PC-3 (cell line): ENCODE measurements around the gene BDH1. TPM values are rescaled to one million over a fixed set of nuclear protein-coding genes. Genes with fewer than 3 reads are reported as not detected.

Experiments used
- ATAC-seq: fragments of 200-7000 bp; cut with Tn5 transposase; 2 replicates; pipeline ENCODE4 v1.9.1; 2020; ENCODE audit warnings: mild to moderate bottlenecking, moderate library complexity
- BruUV-seq: library from RNA; stranded (reverse); fragments of 400-500 nt; replicated peaks from 2 replicates; lab custom pipeline; 2021; lab: Mats Ljungman, UMichigan
- CTCF ChIA-PET: fragments of 300-600 bp; sonication (Branson Sonifier 250); formaldehyde crosslinking; loops from one replicate; lab custom pipeline; 2022; ENCODE audit warnings: antibody characterized with exemption; lab: Charles Lee
- POLR2A ChIA-PET: fragments of 300-600 bp; sonication (Branson Sonifier 250); formaldehyde crosslinking; loops from one replicate; lab custom pipeline; 2022; ENCODE audit warnings: antibody characterized with exemption; ENCODE audit not compliant: unreplicated experiment; lab: Charles Lee
- DNase-seq: peaks from one replicate; pipeline ENCODE4 v3.0.0-alpha.2; 2015
- H2AFZ ChIP-seq: fragments of 300-600 bp; sonication (generic); 2 replicates; pipeline ENCODE4 v1.6.0; 2016; ENCODE audit warnings: antibody characterized with exemption, low read length
- H3F3A ChIP-seq: fragments of 300-600 bp; sonication (generic); one replicate; pipeline ENCODE4 v1.6.0; 2017; ENCODE audit warnings: antibody characterized with exemption, low read length, control low read depth, mild to moderate bottlenecking; ENCODE audit not compliant: unreplicated experiment
- H3K27ac ChIP-seq: fragments of 300-600 bp; sonication (generic); 2 replicates; pipeline ENCODE4 v1.5.1; 2016; ENCODE audit warnings: mild to moderate bottlenecking, low read length
- H3K27me3 ChIP-seq: fragments of 300-600 bp; sonication (generic); 2 replicates; pipeline ENCODE4 v1.6.1; 2016; ENCODE audit warnings: low read length, mixed read lengths
- H3K36me3 ChIP-seq: fragments of 300-600 bp; sonication (generic); 2 replicates; pipeline ENCODE4 v1.6.1; 2016; ENCODE audit warnings: low read depth, mixed run types, low read length, mixed read lengths
- H3K4me1 ChIP-seq: fragments of 300-600 bp; sonication (generic); 2 replicates; pipeline ENCODE4 v1.5.1; 2016; ENCODE audit warnings: low read length; ENCODE audit not compliant: insufficient read depth
- H3K4me2 ChIP-seq: fragments of 300-600 bp; sonication (generic); 2 replicates; pipeline ENCODE4 v1.6.0; 2016; ENCODE audit warnings: low read length
- H3K4me3 ChIP-seq: fragments of 300-600 bp; sonication (generic); 2 replicates; pipeline ENCODE4 v1.5.1; 2016; ENCODE audit warnings: mild to moderate bottlenecking, low read length, mixed read lengths
- H3K79me2 ChIP-seq: fragments of 300-600 bp; sonication (generic); 2 replicates; pipeline ENCODE4 v1.6.1; 2017; ENCODE audit warnings: low read length, mixed read lengths
- H3K9ac ChIP-seq: fragments of 300-600 bp; sonication (generic); 2 replicates; pipeline ENCODE4 v1.6.0; 2016; ENCODE audit warnings: mild to moderate bottlenecking, low read length
- H3K9me2 ChIP-seq: fragments of 300-600 bp; sonication (generic); replicated peaks from 2 replicates; pipeline ENCODE4 v1.6.1; 2016; ENCODE audit warnings: mixed run types, low read length, mixed read lengths
- H3K9me3 ChIP-seq: fragments of 300-600 bp; sonication (generic); 2 replicates; pipeline ENCODE4 v1.6.1; 2016; ENCODE audit warnings: low read length, mixed read lengths
- H4K20me1 ChIP-seq: fragments of 300-600 bp; sonication (generic); 2 replicates; pipeline ENCODE4 v1.6.1; 2016; ENCODE audit warnings: low read length, mixed read lengths
- CTCF ChIP-seq: fragments of 300-600 bp; sonication (generic); conservative IDR thresholded peaks from 2 replicates; pipeline ENCODE4 v1.5.1; 2017; ENCODE audit warnings: antibody characterized with exemption, low read depth, mild to moderate bottlenecking, low read length
- EZH2 ChIP-seq: fragments of 300-600 bp; sonication (generic); IDR thresholded peaks from one replicate; pipeline ENCODE4 v1.6.1; 2017; ENCODE audit warnings: antibody characterized with exemption, mild to moderate bottlenecking, low read length; ENCODE audit not compliant: unreplicated experiment
- EZH2phosphoT487 ChIP-seq: fragments of 300-600 bp; sonication (generic); IDR thresholded peaks from 2 replicates; pipeline ENCODE4 v1.6.1; 2018; ENCODE audit warnings: mild to moderate bottlenecking, antibody characterized with exemption, low read length, borderline replicate concordance
- intact Hi-C: fragments of 100-400 bp; cut with micrococcal nuclease; formaldehyde crosslinking; loops from 2 replicates; pipeline ENCODE4 v1.9.0; 2023
- total RNA-seq: library from RNA; depleted of rRNA; stranded (reverse); fragments of >200 nt; gene quantifications from 2 replicates; pipeline ENCODE4 v1.2.3, GENCODE V29; 2014

The BDH1 gene
- total RNA-seq, 1 experiment from 2014 or later = 10.6 TPM

GRCh38 chr3:197463279-197463678 lies 92.5 kb downstream of the BDH1 start:
- Histone ChIP-seq H3F3A (no peaks in the 10 kb centered on the region), H3K79me2 (no peaks in the 10 kb centered on the region), H3K9ac (no peak overlapping the region), H3K27ac (no peak overlapping the region), H3K9me3 (no peaks in the 10 kb centered on the region), H3K9me2 (no peaks in the 10 kb centered on the region), H3K36me3 (no peaks in the 10 kb centered on the region), H3K4me2 (0 out of 2 replicates have a peak overlapping the region, but pooled peaks have one; percentile 3), H3K27me3 (no peaks in the 10 kb centered on the region), H3K4me1 (peaks cover 18% of the 10 kb centered on the region), H4K20me1 (no peaks in the 10 kb centered on the region), H2AFZ (no peak overlapping the region), H3K4me3 (no peak overlapping the region)
- TF ChIP-seq EZH2phosphoT487 (no peak), EZH2 (no peak), CTCF (no peak)
- ATAC-seq = no peak; the same call in 1 of the 2 replicates
- BruUV-seq = no TSS peak
- POLR2A ChIA-PET = interaction anchor here (0.7 kb wide), 1 partner anchor 185 kb away, joined by 6 read pairs; no protein-coding TSS in a partner anchor
- CTCF ChIA-PET = no interaction called here
- intact Hi-C loops = no loop called here
- DNase-seq = peak; percentile 52

GRCh38 chr3:197462808-197463207 lies 93.0 kb downstream of the BDH1 start:
- no TSS peak for BruUV-seq
- no peak overlapping the region for H2AFZ ChIP-seq
- H3K4me1 ChIP-seq = peaks cover 18% of the 10 kb centered on the region
- no peaks in the 10 kb centered on the region for H4K20me1 ChIP-seq
- no peaks in the 10 kb centered on the region for H3K79me2 ChIP-seq
- ChIA-PET POLR2A (interaction anchor here (0.7 kb wide), 1 partner anchor 184 kb away, joined by 6 read pairs; no protein-coding TSS in a partner anchor), CTCF (no interaction called here)
- H3K4me3 ChIP-seq = no peak overlapping the region
- H3K36me3 ChIP-seq = no peaks in the 10 kb centered on the region
- ATAC-seq (no peak), DNase-seq (no peak)
- H3K4me2 ChIP-seq = no peak overlapping the region
- H3K27ac ChIP-seq = no peak overlapping the region
- H3K9me3 ChIP-seq = no peaks in the 10 kb centered on the region
- no peaks in the 10 kb centered on the region for H3F3A ChIP-seq
- H3K27me3 ChIP-seq = no peaks in the 10 kb centered on the region
- no peak overlapping the region for H3K9ac ChIP-seq
- no peak for TF ChIP-seq EZH2phosphoT487
- intact Hi-C loops = no loop called here
- no peaks in the 10 kb centered on the region for H3K9me2 ChIP-seq

GRCh38 chr3:197460639-197461038 lies 95.1 kb downstream of the BDH1 start:
- ATAC-seq = no peak
- no peak for DNase-seq
- intact Hi-C loops = no loop called here
- BruUV-seq = no TSS peak
- H3F3A ChIP-seq = no peaks in the 10 kb centered on the region
- H3K79me2 ChIP-seq = no peaks in the 10 kb centered on the region
- no peaks in the 10 kb centered on the region for H3K36me3 ChIP-seq
- no peaks in the 10 kb centered on the region for H4K20me1 ChIP-seq
- no peaks in the 10 kb centered on the region for H3K27me3 ChIP-seq
- no peak overlapping the region for H3K4me3 ChIP-seq
- H3K4me1 ChIP-seq = no peaks in the 10 kb centered on the region; the same call in 1 of the 2 replicates
- CTCF ChIA-PET = interaction anchor here (0.6 kb wide), 1 partner anchor 389 kb away, joined by 6 read pairs; no protein-coding TSS in a partner anchor
- H3K9me2 ChIP-seq = no peaks in the 10 kb centered on the region
- H3K27ac ChIP-seq = no peak overlapping the region
- H3K9ac ChIP-seq = no peak overlapping the region
- no peak overlapping the region for H3K4me2 ChIP-seq
- POLR2A ChIA-PET = no interaction called here
- no peaks in the 10 kb centered on the region for H3K9me3 ChIP-seq
- no peak for TF ChIP-seq CTCF
- no peak for TF ChIP-seq EZH2phosphoT487
- no peak for TF ChIP-seq EZH2
- H2AFZ ChIP-seq = no peak overlapping the region
